Esophagus muscularis mucosa (tissue), 4 donors: ENCODE results near the gene KLF11.

Source experiments
- EP300 ChIP-seq: sonication (generic); formaldehyde crosslinking; IDR thresholded peaks from one replicate; pipeline ENCODE4 v1.6.1; 2017; ENCODE audit warnings: antibody characterized with exemption
- POLR2A ChIP-seq: fragments of 450-650 bp; IDR thresholded peaks from one replicate; pipeline ENCODE4 v1.6.1; 2017; ENCODE audit warnings: antibody characterized with exemption, moderate library complexity, mild to moderate bottlenecking, low read depth
- POLR2AphosphoS5 ChIP-seq, 2 donors: sonication (generic); formaldehyde crosslinking; IDR thresholded peaks; one replicate each; pipeline ENCODE4 v1.6.1; 2017; ENCODE audit warnings: antibody characterized with exemption in 2 of 2
- TF ChIP-seq, protein P1 (sequence below), 3 experiments: fragments of 200-600 bp in 2 of 3; fragments of 450-650 bp in 1 of 3; sonication (generic) in 2 of 3; IDR thresholded peaks; one replicate each; pipeline ENCODE4 v1.5.1; 2017 to 2019; ENCODE audit warnings: antibody characterized with exemption in 3 of 3, mild to moderate bottlenecking in 2 of 3, moderate library complexity in 1 of 3

DNA sequence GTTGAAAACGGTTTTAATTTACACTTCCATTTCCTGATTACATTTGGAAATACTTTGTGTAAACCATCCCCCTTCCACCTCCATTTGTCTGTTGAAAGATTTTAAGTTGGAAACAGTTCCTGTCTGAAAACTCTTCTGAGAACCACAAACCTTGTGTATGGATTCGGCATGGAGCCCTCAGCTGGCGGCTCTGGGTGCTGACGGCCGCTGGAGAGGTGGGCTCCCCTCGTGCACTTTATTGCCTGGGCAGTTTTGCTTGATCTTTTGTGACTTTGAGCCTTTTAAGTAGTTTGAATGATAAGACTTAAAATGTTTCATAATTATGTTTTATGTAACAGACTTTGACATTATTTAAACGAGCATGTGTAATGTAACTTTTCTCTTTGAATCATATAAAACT is 11.1 kb downstream of the KLF11 start:
- TF ChIP-seq, protein P1, sequence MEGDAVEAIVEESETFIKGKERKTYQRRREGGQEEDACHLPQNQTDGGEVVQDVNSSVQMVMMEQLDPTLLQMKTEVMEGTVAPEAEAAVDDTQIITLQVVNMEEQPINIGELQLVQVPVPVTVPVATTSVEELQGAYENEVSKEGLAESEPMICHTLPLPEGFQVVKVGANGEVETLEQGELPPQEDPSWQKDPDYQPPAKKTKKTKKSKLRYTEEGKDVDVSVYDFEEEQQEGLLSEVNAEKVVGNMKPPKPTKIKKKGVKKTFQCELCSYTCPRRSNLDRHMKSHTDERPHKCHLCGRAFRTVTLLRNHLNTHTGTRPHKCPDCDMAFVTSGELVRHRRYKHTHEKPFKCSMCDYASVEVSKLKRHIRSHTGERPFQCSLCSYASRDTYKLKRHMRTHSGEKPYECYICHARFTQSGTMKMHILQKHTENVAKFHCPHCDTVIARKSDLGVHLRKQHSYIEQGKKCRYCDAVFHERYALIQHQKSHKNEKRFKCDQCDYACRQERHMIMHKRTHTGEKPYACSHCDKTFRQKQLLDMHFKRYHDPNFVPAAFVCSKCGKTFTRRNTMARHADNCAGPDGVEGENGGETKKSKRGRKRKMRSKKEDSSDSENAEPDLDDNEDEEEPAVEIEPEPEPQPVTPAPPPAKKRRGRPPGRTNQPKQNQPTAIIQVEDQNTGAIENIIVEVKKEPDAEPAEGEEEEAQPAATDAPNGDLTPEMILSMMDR (IDR thresholded peaks at IDR 0.05), result no peak
- TF ChIP-seq EP300 (no peak), POLR2A (no peak), POLR2AphosphoS5 (IDR thresholded peaks at IDR 0.05) (no peak)
